Psoas muscle (tissue), 8 donors: ENCODE measurements around the gene FGD5. TPM values are rescaled to one million over a fixed set of nuclear protein-coding genes. Genes with fewer than 3 reads are reported as not detected.

ENCODE experiments used
- ATAC-seq, 4 donors: fragments of 200-7000 bp; cut with Tn5 transposase; one replicate each; pipeline ENCODE4 v1.9.1; 2020; ENCODE audit warnings: moderate library complexity in 3 of 4, mild to moderate bottlenecking in 2 of 4
- DNase-seq, 2 donors: peaks; one replicate each; pipeline ENCODE4 v3.0.0-alpha.2; 2020
- H3K27ac ChIP-seq: fragments of 200-600 bp; one replicate; pipeline ENCODE4 v1.8.0; 2022
- H3K27me3 ChIP-seq, 3 donors: fragments of 200-600 bp in 1 of 3; one replicate each; pipeline versions ENCODE4 v1.6.1 to v1.8.0; 2013 to 2022; ENCODE audit warnings: low read length in 2 of 3, mild to moderate bottlenecking in 2 of 3, moderate library complexity in 1 of 3; ENCODE audit not compliant: insufficient read depth in 3 of 3
- H3K36me3 ChIP-seq, 2 donors: fragments of 200-600 bp in 1 of 2; one replicate each; pipeline versions ENCODE4 v1.6.1 to v1.8.0; 2013 to 2022; ENCODE audit warnings: low read depth in 1 of 2, mild to moderate bottlenecking in 1 of 2, moderate library complexity in 1 of 2; ENCODE audit not compliant: insufficient read depth in 1 of 2
- H3K4me1 ChIP-seq: fragments of 200-600 bp; one replicate; pipeline ENCODE4 v1.8.0; 2022
- H3K4me3 ChIP-seq: fragments of 200-600 bp; one replicate; pipeline ENCODE4 v1.8.0; 2022; ENCODE audit warnings: mild to moderate bottlenecking
- H3K9me3 ChIP-seq: fragments of 200-600 bp; one replicate; pipeline ENCODE4 v1.8.0; 2022
- CTCF ChIP-seq: fragments of 200-600 bp; IDR thresholded peaks from one replicate; pipeline ENCODE4 v1.8.0; 2022; ENCODE audit warnings: antibody characterized with exemption
- WGBS, 3 donors: extraction: QIAGEN DNeasy Blood & Tissue Kit; methylation state at CpG; one replicate each; pipeline versions ENCODE4 v1.1.6 to v1.1.7; 2013; 5-methylcytosine and 5-hydroxymethylcytosine counted together
- intact Hi-C, 2 donors: fragments of 100-400 bp; cut with DNase I; formaldehyde crosslinking; loops; one replicate each; pipeline versions ENCODE4 v1.11.0 to v1.14.2; 2022
- polyA plus RNA-seq, 3 donors: library from polyadenylated mRNA; stranded (reverse); fragments of 200-250 nt; gene quantifications; one replicate each; pipeline ENCODE4 v1.2.3, GENCODE V29; 2013
- total RNA-seq, 4 donors: library from RNA; stranded (reverse); fragmentation: NEBNext Ultra II Directional in 2 of 4; extraction: Animal tissue kit (Norgen Biotek cat#: 25700) in 2 of 4; gene quantifications; one replicate each; pipeline versions ENCODE4 v1.2.1 to v1.2.4, GENCODE V29; 2021 to 2023
- donor health status: healthy with polysubstance abuse.
- donor health status: DM: no; HTN: no; CAD: no; lungs with moderate emphysema.
- donor health status: Bipolar disorder and iron deficiency.
- donor health status: healthy.
- donor health status: DM: yes; HTN: yes; CAD: no.
- donor health status: DM: no; HTN: no; CAD: no.
- donor health status: DM: no; HTN: no; CAD: no.
- donor health status: DM: yes; HTN: yes; CAD: no.

The FGD5 gene
- total and polyA plus RNA-seq, 7 donors: 3.6 to 14.6 (median 6.4) TPM

- Histone ChIP-seq H3K27me3 (peaks cover 0 to 23% (median 0%) of the 10 kb centered on the region in 3 donors), H3K4me3 (no peak overlapping the region), H3K36me3 (no peaks in the 10 kb centered on the region), H3K4me1 (peaks cover 5% of the 10 kb centered on the region), H3K27ac (peak overlapping the region; percentile 23), H3K9me3 (no peaks in the 10 kb centered on the region)
- DNase-seq: peak in 1 of 2 donors; percentile 60
- 45 to 47% (median 45%) methylated on average over 13 of the region's 13 CpGs for WGBS, 3 donors
- ATAC-seq: peak in 3 of 4 donors; percentile 42 to 59 (median 49)
- intact Hi-C loops: loop anchor here in 1 of 2 donors (5.0 kb wide), 1 partner anchor 484 kb away; no protein-coding TSS in a partner anchor
- no peak for TF ChIP-seq CTCF
Observed at GRCh38 chr3:14803101-14803980, 15.4 kb upstream of the FGD5 start.

DNA sequence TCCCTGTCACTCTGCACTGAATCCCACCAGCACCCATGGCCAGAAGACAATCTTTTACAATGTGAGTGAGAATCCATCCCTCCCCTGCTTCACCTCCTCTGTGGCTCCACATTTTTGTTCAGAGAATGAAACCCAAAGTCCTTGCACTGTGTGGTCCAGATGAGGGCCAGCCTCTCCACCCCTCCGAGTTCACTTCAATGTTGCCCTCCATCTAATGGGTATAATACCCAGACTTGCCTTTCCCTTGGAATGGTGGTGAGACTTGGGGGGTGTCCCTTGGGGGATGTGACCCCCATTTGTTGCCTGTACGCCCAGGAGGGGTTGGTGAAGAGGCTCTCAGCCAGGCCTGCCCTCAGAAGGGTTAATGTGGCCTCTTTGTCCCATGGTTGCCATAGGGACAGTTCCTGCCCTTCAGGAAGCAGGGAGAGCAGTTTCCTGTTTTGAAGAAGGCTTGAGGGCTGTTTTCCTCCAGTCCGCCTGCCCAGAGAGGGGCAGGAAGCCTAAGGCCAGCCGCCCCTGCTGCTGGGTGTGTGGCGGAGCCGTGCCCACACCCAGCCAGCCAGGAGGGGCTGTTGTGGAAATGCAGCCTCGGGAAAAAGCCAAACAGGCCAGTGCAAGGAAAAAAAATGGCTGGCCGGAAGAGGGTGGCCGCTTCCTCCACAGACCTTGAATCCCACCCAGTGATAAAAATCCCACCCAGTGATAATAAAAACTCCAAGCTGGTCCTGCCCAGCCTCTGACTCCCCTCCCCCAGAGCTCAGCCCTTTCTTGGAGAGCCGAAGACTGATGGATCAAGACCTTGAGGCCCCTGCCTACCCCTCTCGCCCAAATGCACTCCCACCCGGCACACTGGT lies 14.6 kb upstream of the FGD5 start:
- H3K27ac ChIP-seq: peak overlapping the region; percentile 23
- peaks cover 5% of the 10 kb centered on the region for H3K4me1 ChIP-seq
- TF ChIP-seq CTCF: no peak
- no peaks in the 10 kb centered on the region for H3K9me3 ChIP-seq
- no peaks in the 10 kb centered on the region for H3K36me3 ChIP-seq
- H3K27me3 ChIP-seq: peaks cover 0 to 22% (median 2%) of the 10 kb centered on the region in 3 donors
- WGBS, 3 donors: 52 to 65% (median 60%) methylated on average over 11 to 12 of the region's 12 CpGs
- no peak overlapping the region for H3K4me3 ChIP-seq
- peak in 1 of 2 donors; percentile 50 for DNase-seq
- intact Hi-C loops: loop anchor here in 1 of 2 donors (5.0 kb wide), 1 partner anchor 483 kb away; no protein-coding TSS in a partner anchor
- ATAC-seq: peak in 2 of 4 donors; percentile 41 to 54

- intact Hi-C loops: loop anchor here in 1 of 2 donors (5.0 kb wide), 1 partner anchor 482 kb away; no protein-coding TSS in a partner anchor
- no peak overlapping the region for H3K4me3 ChIP-seq
- DNase-seq (no peak), ATAC-seq (no peak)
- WGBS, 3 donors: 73 to 76% (median 74%) methylated on average over 7 of the region's 7 CpGs
- no peaks in the 10 kb centered on the region for H3K9me3 ChIP-seq
- H3K27ac ChIP-seq: no peak overlapping the region
- H3K36me3 ChIP-seq: no peaks in the 10 kb centered on the region
- no peak for TF ChIP-seq CTCF
- H3K4me1 ChIP-seq: peaks cover 5% of the 10 kb centered on the region
- peaks cover 0 to 30% (median 2%) of the 10 kb centered on the region in 3 donors for H3K27me3 ChIP-seq
Observed at GRCh38 chr3:14804835-14805780, 13.7 kb upstream of the FGD5 start.

DNA sequence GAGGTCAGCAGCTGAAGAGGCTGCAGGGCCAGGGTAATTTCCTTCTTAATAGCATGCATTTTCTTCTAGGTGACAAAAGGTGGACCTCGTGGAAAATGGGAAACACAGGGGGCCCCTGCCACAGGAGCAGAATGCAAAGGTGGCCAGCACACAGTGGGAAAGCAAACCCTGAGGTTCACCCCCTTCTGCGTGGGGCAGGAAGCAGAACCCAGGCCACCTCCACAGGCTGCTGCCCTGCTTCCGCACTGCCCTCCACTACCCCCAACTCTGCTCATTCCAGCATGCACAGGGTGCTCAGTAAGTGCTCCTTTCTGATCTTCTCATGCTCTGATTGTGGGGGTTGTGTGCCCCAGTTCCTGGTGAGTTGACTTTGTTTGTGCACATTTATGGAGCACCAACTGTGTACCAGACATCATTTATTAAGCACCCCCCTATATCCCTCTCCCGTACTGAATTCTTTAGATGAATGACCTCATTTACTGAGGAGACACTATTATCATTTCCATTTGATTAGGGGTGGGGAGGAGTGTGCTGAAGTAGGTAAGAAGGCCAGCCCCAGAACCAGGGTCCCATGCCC lies 12.7 kb upstream of the FGD5 start:
- H3K36me3 ChIP-seq: no peaks in the 10 kb centered on the region
- H3K4me1 ChIP-seq: peaks cover 5% of the 10 kb centered on the region
- no peak overlapping the region for H3K4me3 ChIP-seq
- H3K9me3 ChIP-seq: no peaks in the 10 kb centered on the region
- DNase-seq (no peak), ATAC-seq (no peak)
- H3K27me3 ChIP-seq: peaks cover 0 to 37% (median 5%) of the 10 kb centered on the region in 3 donors
- intact Hi-C loops: no loop called here
- no peak overlapping the region for H3K27ac ChIP-seq
- TF ChIP-seq CTCF: no peak
- 48 to 66% (median 64%) methylated on average over 4 of the region's 4 CpGs for WGBS, 3 donors
